AG04450 (cell line): Measurements from ENCODE around the gene RIF1. TPM values are rescaled to one million over a fixed set of nuclear protein-coding genes. Genes with fewer than 3 reads are reported as not detected.

Experiments
- CTCF ChIA-PET: fragments of 300-600, 350-600 bp; formaldehyde crosslinking; extraction: SDS; loops from one replicate; lab custom pipeline; 2022; ENCODE audit warnings: antibody characterized with exemption, inconsistent platforms; lab: Charles Lee
- POLR2A ChIA-PET: fragments of 350-600 bp; formaldehyde crosslinking; extraction: SDS; loops from one replicate; lab custom pipeline; 2021; ENCODE audit warnings: antibody characterized with exemption, inconsistent platforms; lab: Yijun Ruan, JAX
- DNase-seq: peaks from one replicate; pipeline ENCODE4 v3.0.0-alpha.2; 2011; ENCODE audit warnings: low read depth, low spot score
- H3K27ac ChIP-seq: one replicate; pipeline ENCODE4 v1.5.1; 2012; ENCODE audit warnings: low read depth, low read length, control low read depth
- H3K27me3 ChIP-seq: one replicate; pipeline ENCODE4 v1.6.0; 2012; ENCODE audit warnings: low read length; ENCODE audit not compliant: control insufficient read depth, insufficient read depth
- H3K4me3 ChIP-seq: 2 replicates; pipeline ENCODE4 v1.5.1; 2011; ENCODE audit warnings: mild to moderate bottlenecking, low read depth, low read length, control low read depth
- H3K9me3 ChIP-seq: 2 replicates; pipeline ENCODE4 v1.5.1; 2012; ENCODE audit warnings: low read length; ENCODE audit not compliant: control insufficient read depth, insufficient read depth
- CTCF ChIP-seq: IDR thresholded peaks from 2 replicates; pipeline ENCODE4 v1.5.1; 2011; ENCODE audit warnings: low read depth, low read length, control low read depth, inconsistent platforms
- polyA plus RNA-seq: library from polyadenylated mRNA; depleted of rRNA; stranded (reverse); fragments of >200 nt; gene quantifications from 2 replicates; pipeline ENCODE4 v1.2.3, GENCODE V29; 2011

Gene RIF1
- polyA plus RNA-seq, 1 experiment, result 15.0 TPM

- no peak for TF ChIP-seq CTCF
- POLR2A ChIA-PET, result no interaction called here
- CTCF ChIA-PET, result no interaction called here
- Histone ChIP-seq H3K27ac (no peak overlapping the region), H3K9me3 (peaks cover 6% of the 10 kb centered on the region; the same call in 1 of the 2 replicates), H3K27me3 (no peaks in the 10 kb centered on the region), H3K4me3 (no peak overlapping the region)
- DNase-seq, result no peak
Observed at GRCh38 chr2:151388011-151388410, 21.7 kb upstream of the RIF1 start.

GRCh38 chr2:151391436-151391835 is 18.3 kb upstream of the RIF1 start:
- DNase-seq, result no peak
- POLR2A ChIA-PET, result no interaction called here
- H3K4me3 ChIP-seq, result no peak overlapping the region
- no peaks in the 10 kb centered on the region for H3K27me3 ChIP-seq
- H3K27ac ChIP-seq, result no peak overlapping the region
- CTCF ChIA-PET, result interaction anchor here (0.6 to 1.3 kb wide), 3 partner anchors 12 to 46 kb away, joined by 3 to 4 read pairs (median 3); no protein-coding TSS in a partner anchor
- no peak for TF ChIP-seq CTCF
- H3K9me3 ChIP-seq, result peaks cover 6% of the 10 kb centered on the region; the same call in 1 of the 2 replicates

- peaks cover 6% of the 10 kb centered on the region; the same call in 1 of the 2 replicates for H3K9me3 ChIP-seq
- no peak for DNase-seq
- no peak overlapping the region for H3K27ac ChIP-seq
- H3K4me3 ChIP-seq, result no peak overlapping the region
- H3K27me3 ChIP-seq, result no peaks in the 10 kb centered on the region
- no peak for TF ChIP-seq CTCF
- POLR2A ChIA-PET, result no interaction called here
- CTCF ChIA-PET, result no interaction called here
Observed at GRCh38 chr2:151394509-151394908, 15.2 kb upstream of the RIF1 start.

GRCh38 chr2:151395509-151396374 is 14.0 kb upstream of the RIF1 start:
- Histone ChIP-seq H3K9me3 (no peaks in the 10 kb centered on the region), H3K4me3 (no peak overlapping the region), H3K27ac (no peak overlapping the region), H3K27me3 (no peaks in the 10 kb centered on the region)
- POLR2A ChIA-PET, result no interaction called here
- TF ChIP-seq CTCF, result no peak
- CTCF ChIA-PET, result interaction anchor here (0.6 kb wide), 1 partner anchor 8 kb away, joined by 8 read pairs; no protein-coding TSS in a partner anchor
- no peak for DNase-seq

GRCh38 chr2:151399981-151400380 is 9.7 kb upstream of the RIF1 start:
- Histone ChIP-seq H3K27me3 (no peaks in the 10 kb centered on the region), H3K9me3 (no peaks in the 10 kb centered on the region), H3K27ac (no peak overlapping the region), H3K4me3 (no peak overlapping the region)
- POLR2A ChIA-PET, result no interaction called here
- TF ChIP-seq CTCF, result no peak
- DNase-seq, result no peak
- CTCF ChIA-PET, result interaction anchor here (0.5 kb wide), 1 partner anchor 10 kb away, joined by 4 read pairs; no protein-coding TSS in a partner anchor
